Ascending aorta (tissue), 2 donors: Measurements from ENCODE around the gene DTWD1. TPM values are rescaled to one million over a fixed set of nuclear protein-coding genes. Genes with fewer than 3 reads are reported as not detected.
"Not testable (repeated sequence)": the region's sequence is repeated elsewhere in the genome, so short reads cannot be mapped to it uniquely, and the experiment has no call there.

Source experiments
- DNase-seq, 2 donors: peaks; one replicate each; pipeline ENCODE4 v3.0.0-alpha.2; 2019; ENCODE audit warnings: low spot score in 2 of 2
- H3K27ac ChIP-seq, 2 donors: fragments of 200-600 bp; sonication (generic); one replicate each; pipeline ENCODE4 v1.5.1; 2016 to 2017; ENCODE audit warnings: mild to moderate bottlenecking in 1 of 2
- H3K27me3 ChIP-seq: fragments of 200-600 bp; sonication (generic); one replicate; pipeline ENCODE4 v1.5.1; 2017
- H3K36me3 ChIP-seq, 2 donors: fragments of 200-600 bp; sonication (generic); one replicate each; pipeline ENCODE4 v1.5.1; 2016
- H3K4me1 ChIP-seq, 2 donors: fragments of 200-600 bp; sonication (generic); one replicate each; pipeline ENCODE4 v1.5.1; 2016 to 2017; ENCODE audit warnings: mild to moderate bottlenecking in 1 of 2
- H3K4me3 ChIP-seq, 2 donors: fragments of 200-600 bp; sonication (generic); one replicate each; pipeline ENCODE4 v1.5.1; 2016 to 2017; ENCODE audit warnings: mild to moderate bottlenecking in 1 of 2
- H3K9me3 ChIP-seq, 2 donors: fragments of 200-600 bp; sonication (generic); one replicate each; pipeline ENCODE4 v1.5.1; 2016
- CTCF ChIP-seq, 3 experiments: fragments of 200-600 bp in 2 of 3; fragments of 450-650 bp in 1 of 3; sonication (generic) in 2 of 3; IDR thresholded peaks; one replicate each; pipeline ENCODE4 v1.5.1; 2016 to 2019; ENCODE audit warnings: antibody characterized with exemption in 3 of 3, mild to moderate bottlenecking in 1 of 3, moderate library complexity in 1 of 3
- intact Hi-C: fragments of 100-400 bp; cut with DNase I; formaldehyde crosslinking; loops from one replicate; pipeline ENCODE4 v1.15.1; 2023
- total RNA-seq: library from RNA; depleted of rRNA; stranded (reverse); fragments of >200 nt; gene quantifications from one replicate; pipeline ENCODE4 v1.1.0, GENCODE V29; 2016

Gene DTWD1
- total RNA-seq, 1 donor from 2014 or later: 18.4 TPM

- Histone ChIP-seq H3K27ac (no peak overlapping the region), H3K36me3 (peaks cover 0 to 2% of the 10 kb centered on the region in 2 donors), H3K27me3 (no peaks in the 10 kb centered on the region), H3K9me3 (peaks cover 7 to 16% of the 10 kb centered on the region in 2 donors), H3K4me1 (no peaks in the 10 kb centered on the region), H3K4me3 (no peak overlapping the region)
- no peak for TF ChIP-seq CTCF (IDR thresholded peaks at IDR 0.05)
- intact Hi-C loops: no loop called here
- no peak for DNase-seq
These were observed 15.3 kb upstream of the DTWD1 start for GRCh38 chr15:49605588-49605987.

- Histone ChIP-seq H3K4me1 (no peaks in the 10 kb centered on the region), H3K9me3 (peaks cover 0 to 10% of the 10 kb centered on the region in 2 donors), H3K27me3 (no peaks in the 10 kb centered on the region), H3K4me3 (no peak overlapping the region), H3K27ac (no peak overlapping the region), H3K36me3 (no peaks in the 10 kb centered on the region)
- no peak for TF ChIP-seq CTCF (IDR thresholded peaks at IDR 0.05)
- intact Hi-C loops: no loop called here
- DNase-seq: no peak
These were observed 14.3 kb upstream of the DTWD1 start for GRCh38 chr15:49606594-49606993.

GRCh38 chr15:49610157-49610918 is 10.5 kb upstream of the DTWD1 start:
- no peak overlapping the region for H3K27ac ChIP-seq
- H3K27me3 ChIP-seq: no peaks in the 10 kb centered on the region
- H3K4me3 ChIP-seq: no peak overlapping the region
- intact Hi-C loops: no loop called here
- no peak for TF ChIP-seq CTCF (IDR thresholded peaks at IDR 0.05)
- no peaks in the 10 kb centered on the region for H3K36me3 ChIP-seq
- H3K4me1 ChIP-seq: no peaks in the 10 kb centered on the region
- no peak for DNase-seq
- H3K9me3 ChIP-seq: peaks cover 0 to under 1% of the 10 kb centered on the region in 2 donors

- H3K36me3 ChIP-seq, H3K4me3 ChIP-seq, H3K9me3 ChIP-seq, H3K4me1 ChIP-seq, intact Hi-C loops, H3K27ac ChIP-seq, H3K27me3 ChIP-seq, DNase-seq: not testable (repeated sequence)
These were observed 8.6 kb upstream of the DTWD1 start for GRCh38 chr15:49612240-49612639.

GRCh38 chr15:49619226-49619625 is 1.6 kb upstream of the DTWD1 start:
- no peak for TF ChIP-seq CTCF (IDR thresholded peaks at IDR 0.05)
- no peaks in the 10 kb centered on the region for H3K36me3 ChIP-seq
- intact Hi-C loops: no loop called here

GRCh38 chr15:49620199-49620598 is 649 bp upstream of the DTWD1 start:
- H3K9me3 ChIP-seq: peaks cover 0 to 6% of the 10 kb centered on the region in 2 donors
- H3K27me3 ChIP-seq: no peaks in the 10 kb centered on the region
- peaks cover 0 to 11% of the 10 kb centered on the region in 2 donors for H3K4me1 ChIP-seq
- H3K4me3 ChIP-seq: peak overlapping the region; percentile 59 to 76
- intact Hi-C loops: loop anchor here (2.0 to 5.0 kb wide), 6 partner anchors 99 to 432 kb away; no protein-coding TSS in a partner anchor
- no peak for DNase-seq
- TF ChIP-seq CTCF (IDR thresholded peaks at IDR 0.05): no peak
- peaks cover under 1 to 6% of the 10 kb centered on the region in 2 donors for H3K36me3 ChIP-seq
- peak overlapping the region; percentile 84 to 90 for H3K27ac ChIP-seq

More at GRCh38 chr15:49619226-49619625, 1.6 kb upstream of the DTWD1 start:
- H3K27me3 ChIP-seq: no peaks in the 10 kb centered on the region
- H3K4me3 ChIP-seq: peak overlapping the region in 1 of 2 donors; percentile 59
- H3K9me3 ChIP-seq: peaks cover 0 to 1% of the 10 kb centered on the region in 2 donors
- peaks cover 0 to 11% of the 10 kb centered on the region in 2 donors for H3K4me1 ChIP-seq
- H3K27ac ChIP-seq: peak overlapping the region in 1 of 2 donors; percentile 90
- no peak for DNase-seq
